Astrocyte (in vitro differentiated cells and primary cell): ENCODE measurements around the gene RGMB. TPM values are rescaled to one million over a fixed set of nuclear protein-coding genes. Genes with fewer than 3 reads are reported as not detected.
A peak's percentile ranks its signal among the peaks of the same experiment; 100 is the strongest.

ENCODE experiments used
- DNase-seq: peaks from one replicate; pipeline ENCODE4 v3.0.0-alpha.2; 2010; ENCODE audit warnings: low read depth
- FAIRE-seq: peaks from 2 replicates; lab custom pipeline; 2011; peaks lifted over from hg19 to GRCh38; lab: Jason Lieb, UNC
- H2AFZ ChIP-seq: 2 replicates; pipeline ENCODE4 v1.6.0; 2012; ENCODE audit warnings: low read depth, low read length, inconsistent platforms
- H3K27ac ChIP-seq: 2 replicates; pipeline ENCODE4 v1.5.1; 2011; ENCODE audit warnings: low read depth, low read length, inconsistent platforms
- H3K27me3 ChIP-seq: 2 replicates; pipeline ENCODE4 v1.6.0; 2011; ENCODE audit warnings: low read length, inconsistent platforms; ENCODE audit not compliant: insufficient read depth
- H3K36me3 ChIP-seq: 2 replicates; pipeline ENCODE4 v1.5.1; 2011; ENCODE audit warnings: low read length, inconsistent platforms; ENCODE audit not compliant: insufficient read depth
- H3K4me1 ChIP-seq: 2 replicates; pipeline ENCODE4 v1.5.1; 2011; ENCODE audit warnings: low read length, inconsistent platforms; ENCODE audit not compliant: insufficient read depth
- H3K4me2 ChIP-seq: 2 replicates; pipeline ENCODE4 v1.6.0; 2012; ENCODE audit warnings: low read length, inconsistent platforms
- H3K4me3 ChIP-seq: 2 replicates; pipeline ENCODE4 v1.5.1; 2011; ENCODE audit warnings: low read depth, mild to moderate bottlenecking, low read length, inconsistent platforms; ENCODE audit not compliant: insufficient read depth
- H3K79me2 ChIP-seq: 2 replicates; pipeline ENCODE4 v1.6.0; 2012; ENCODE audit warnings: mild to moderate bottlenecking, low read length, inconsistent platforms; ENCODE audit not compliant: insufficient read depth
- H3K9ac ChIP-seq: 2 replicates; pipeline ENCODE4 v1.6.0; 2012; ENCODE audit warnings: mild to moderate bottlenecking, low read length, inconsistent platforms
- H3K9me3 ChIP-seq: 2 replicates; pipeline ENCODE4 v1.5.1; 2012; ENCODE audit warnings: low read depth, mild to moderate bottlenecking, low read length, inconsistent platforms; ENCODE audit not compliant: insufficient read depth
- H4K20me1 ChIP-seq: 2 replicates; pipeline ENCODE4 v1.6.0; 2012; ENCODE audit warnings: low read length, inconsistent platforms; ENCODE audit not compliant: insufficient read depth
- H3K27ac Mint-ChIP-seq: one replicate; pipeline ENCODE4 v1.8.0; 2021; ENCODE audit warnings: mild to moderate bottlenecking, mixed read lengths; ENCODE audit not compliant: unreplicated experiment
- H3K27me3 Mint-ChIP-seq: one replicate; pipeline ENCODE4 v1.8.0; 2021; ENCODE audit warnings: low read depth, mixed read lengths; ENCODE audit not compliant: unreplicated experiment
- H3K36me3 Mint-ChIP-seq: one replicate; pipeline ENCODE4 v1.8.0; 2021; ENCODE audit warnings: low read depth, mixed read lengths; ENCODE audit not compliant: unreplicated experiment
- H3K4me1 Mint-ChIP-seq: one replicate; pipeline ENCODE4 v1.8.0; 2021; ENCODE audit warnings: low read depth, mixed read lengths; ENCODE audit not compliant: unreplicated experiment
- H3K4me3 Mint-ChIP-seq: one replicate; pipeline ENCODE4 v1.8.0; 2021; ENCODE audit warnings: mild to moderate bottlenecking, moderate library complexity, mixed read lengths; ENCODE audit not compliant: unreplicated experiment
- H3K9me3 Mint-ChIP-seq: one replicate; pipeline ENCODE4 v1.8.0; 2021; ENCODE audit warnings: mild to moderate bottlenecking, mixed read lengths; ENCODE audit not compliant: unreplicated experiment
- EZH2 ChIP-seq: IDR thresholded peaks from 2 replicates; pipeline ENCODE4 v1.6.1; 2012; ENCODE audit warnings: mild to moderate bottlenecking, low read length, inconsistent platforms; ENCODE audit not compliant: insufficient read depth
- total RNA-seq: library from RNA; stranded (reverse); gene quantifications from 2 replicates; pipeline ENCODE4 v1.2.1, GENCODE V29; 2021
- TF ChIP-seq, protein P1 (sequence below): IDR thresholded peaks from 2 replicates; pipeline ENCODE4 v1.5.1; 2011; ENCODE audit warnings: low read depth, mild to moderate bottlenecking, inconsistent platforms, low read length, moderate library complexity; ENCODE audit not compliant: insufficient read depth

RGMB gene
- total RNA-seq, 1 donor from 2014 or later: 48.7 TPM

DNA sequence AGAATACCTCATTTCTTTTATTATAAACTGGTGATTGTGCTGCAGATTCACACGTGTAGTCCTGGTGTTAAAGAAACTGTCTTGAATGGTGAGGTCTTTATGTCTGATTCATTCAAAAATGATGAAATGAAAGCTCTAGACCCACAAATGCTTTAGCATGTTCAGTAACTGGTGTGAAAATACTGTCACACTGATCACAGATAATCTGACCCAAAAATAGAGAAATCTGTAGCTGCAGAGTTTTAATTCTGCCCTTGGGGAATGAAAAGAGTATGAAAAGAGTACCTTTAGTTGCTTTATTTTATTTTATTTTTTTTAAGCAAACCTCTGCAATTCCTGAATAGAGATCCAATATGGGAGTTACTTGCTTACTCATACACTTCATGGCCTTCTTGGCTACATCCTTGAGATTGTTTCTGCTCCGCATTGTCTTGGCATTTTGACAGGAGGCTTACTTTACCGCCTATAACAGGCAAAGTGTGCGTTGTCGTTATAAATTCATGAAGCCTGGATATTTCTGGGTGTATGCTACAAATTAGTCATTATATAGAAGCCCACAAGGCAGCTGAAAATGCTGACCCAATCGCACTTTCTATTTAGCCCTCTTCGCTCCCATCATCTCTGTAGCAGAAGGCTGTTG, 2.7 kb downstream of the RGMB start:
- DNase-seq: peak; percentile 94
- H3K27me3 Mint-ChIP-seq: no peaks in the 10 kb centered on the region
- no peak for TF ChIP-seq EZH2
- TF ChIP-seq, protein P1, sequence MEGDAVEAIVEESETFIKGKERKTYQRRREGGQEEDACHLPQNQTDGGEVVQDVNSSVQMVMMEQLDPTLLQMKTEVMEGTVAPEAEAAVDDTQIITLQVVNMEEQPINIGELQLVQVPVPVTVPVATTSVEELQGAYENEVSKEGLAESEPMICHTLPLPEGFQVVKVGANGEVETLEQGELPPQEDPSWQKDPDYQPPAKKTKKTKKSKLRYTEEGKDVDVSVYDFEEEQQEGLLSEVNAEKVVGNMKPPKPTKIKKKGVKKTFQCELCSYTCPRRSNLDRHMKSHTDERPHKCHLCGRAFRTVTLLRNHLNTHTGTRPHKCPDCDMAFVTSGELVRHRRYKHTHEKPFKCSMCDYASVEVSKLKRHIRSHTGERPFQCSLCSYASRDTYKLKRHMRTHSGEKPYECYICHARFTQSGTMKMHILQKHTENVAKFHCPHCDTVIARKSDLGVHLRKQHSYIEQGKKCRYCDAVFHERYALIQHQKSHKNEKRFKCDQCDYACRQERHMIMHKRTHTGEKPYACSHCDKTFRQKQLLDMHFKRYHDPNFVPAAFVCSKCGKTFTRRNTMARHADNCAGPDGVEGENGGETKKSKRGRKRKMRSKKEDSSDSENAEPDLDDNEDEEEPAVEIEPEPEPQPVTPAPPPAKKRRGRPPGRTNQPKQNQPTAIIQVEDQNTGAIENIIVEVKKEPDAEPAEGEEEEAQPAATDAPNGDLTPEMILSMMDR: no peak

DNA sequence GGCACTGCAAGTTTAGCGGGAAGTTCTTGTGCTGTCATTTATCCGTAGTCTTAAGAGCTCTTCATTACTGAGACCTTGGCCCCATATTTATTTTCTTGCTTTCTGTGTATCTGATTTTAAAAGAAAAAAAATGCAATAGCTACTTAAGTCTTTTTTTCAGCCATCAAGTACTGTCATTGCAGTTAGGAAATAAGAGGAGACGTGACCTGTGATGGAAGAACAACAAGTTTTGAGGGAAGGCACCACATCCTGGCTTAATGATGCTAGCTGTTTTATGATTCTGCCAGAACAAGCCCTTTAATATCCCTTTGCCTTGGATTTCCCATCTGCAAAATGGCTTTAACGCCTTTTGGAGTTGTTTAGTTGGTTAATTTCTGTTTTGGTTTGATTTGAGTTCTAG, 3.8 kb downstream of the RGMB start:
- Histone ChIP-seq H3K27ac (no peak overlapping the region), H3K4me1 (peaks cover 9% of the 10 kb centered on the region), H3K79me2 (peaks cover 94% of the 10 kb centered on the region), H2AFZ (no peak overlapping the region), H3K9me3 (no peaks in the 10 kb centered on the region), H3K4me3 (peak overlapping the region; percentile 82), H3K36me3 (peaks cover 32% of the 10 kb centered on the region), H3K27me3 (no peaks in the 10 kb centered on the region), H3K9ac (peak overlapping the region; percentile 42), H3K4me2 (peak overlapping the region; percentile 87), H4K20me1 (peaks cover 77% of the 10 kb centered on the region)
- Mint-ChIP-seq H3K27ac (no peak overlapping the region), H3K27me3 (no peaks in the 10 kb centered on the region), H3K36me3 (peaks cover 4% of the 10 kb centered on the region), H3K4me1 (peaks cover 20% of the 10 kb centered on the region), H3K9me3 (no peaks in the 10 kb centered on the region), H3K4me3 (no peak overlapping the region)
- FAIRE-seq: no peak
- TF ChIP-seq EZH2: no peak
- TF ChIP-seq, protein P1: no peak
- no peak for DNase-seq

More for the DNA sequence above, 2.7 kb downstream of the RGMB start:
- H3K9me3 Mint-ChIP-seq: no peaks in the 10 kb centered on the region
- peaks cover 13% of the 10 kb centered on the region for H3K4me1 ChIP-seq
- peak overlapping the region; percentile 99 for H3K4me3 Mint-ChIP-seq
- peak overlapping the region; percentile 98 for H3K9ac ChIP-seq
- H3K36me3 ChIP-seq: peaks cover 23% of the 10 kb centered on the region
- peak overlapping the region; percentile 73 for H3K27ac ChIP-seq
- peaks cover 21% of the 10 kb centered on the region for H3K4me1 Mint-ChIP-seq
- H2AFZ ChIP-seq: no peak overlapping the region
- no peaks in the 10 kb centered on the region for H3K9me3 ChIP-seq
- H3K4me3 ChIP-seq: peak overlapping the region; percentile 82
- peaks cover 90% of the 10 kb centered on the region for H3K79me2 ChIP-seq
- peaks cover 2% of the 10 kb centered on the region for H3K36me3 Mint-ChIP-seq
- H3K27me3 ChIP-seq: no peaks in the 10 kb centered on the region
- peak; percentile 66 for FAIRE-seq
- peaks cover 67% of the 10 kb centered on the region for H4K20me1 ChIP-seq
- peak overlapping the region; percentile 87 for H3K4me2 ChIP-seq
- peak overlapping the region; percentile 48 for H3K27ac Mint-ChIP-seq

DNA sequence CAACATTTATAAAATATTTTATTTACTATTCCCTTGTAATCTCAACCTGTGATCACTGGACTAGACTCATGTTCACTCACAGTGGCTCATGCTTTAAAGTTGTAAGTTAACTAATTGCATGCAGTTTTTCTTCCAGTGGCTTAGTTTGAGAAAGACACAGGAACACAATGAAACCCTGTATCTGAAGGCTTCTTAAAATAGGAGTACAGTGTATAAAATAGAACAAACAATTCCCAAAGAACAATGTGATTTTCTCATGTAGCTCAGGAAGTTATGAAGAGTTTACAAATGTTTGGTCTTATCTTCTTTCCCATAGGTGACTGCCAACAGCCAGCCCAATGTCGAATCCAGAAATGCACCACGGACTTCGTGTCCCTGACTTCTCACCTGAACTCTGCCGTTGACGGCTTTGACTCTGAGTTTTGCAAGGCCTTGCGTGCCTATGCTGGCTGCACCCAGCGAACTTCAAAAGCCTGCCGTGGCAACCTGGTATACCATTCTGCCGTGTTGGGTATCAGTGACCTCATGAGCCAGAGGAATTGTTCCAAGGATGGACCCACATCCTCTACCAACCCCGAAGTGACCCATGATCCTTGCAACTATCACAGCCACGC, 5.9 kb downstream of the RGMB start:
- Mint-ChIP-seq H3K36me3 (peaks cover 10% of the 10 kb centered on the region), H3K4me3 (no peak overlapping the region), H3K27me3 (no peaks in the 10 kb centered on the region), H3K27ac (no peak overlapping the region), H3K4me1 (peaks cover 16% of the 10 kb centered on the region), H3K9me3 (no peaks in the 10 kb centered on the region)
- H3K27ac ChIP-seq: no peak overlapping the region
- no peak overlapping the region for H2AFZ ChIP-seq
- DNase-seq (no peak), FAIRE-seq (peak; percentile 67)
- no peaks in the 10 kb centered on the region for H3K9me3 ChIP-seq
- peaks cover 100% of the 10 kb centered on the region for H3K79me2 ChIP-seq
- no peak overlapping the region for H3K9ac ChIP-seq
- no peaks in the 10 kb centered on the region for H3K27me3 ChIP-seq
- TF ChIP-seq EZH2: no peak
- TF ChIP-seq, protein P1: no peak
- H3K4me2 ChIP-seq: peak overlapping the region; percentile 38
- peaks cover 47% of the 10 kb centered on the region for H3K36me3 ChIP-seq
- H3K4me1 ChIP-seq: peaks cover 4% of the 10 kb centered on the region
- peak overlapping the region; percentile 19 for H3K4me3 ChIP-seq
- H4K20me1 ChIP-seq: peaks cover 95% of the 10 kb centered on the region
